K562 (cell line): ENCODE measurements around the gene SDCCAG8. TPM values are rescaled to one million over a fixed set of nuclear protein-coding genes. Genes with fewer than 3 reads are reported as not detected.

ENCODE experiments used
- CREB1 ChIP-seq, 2 experiments: sonication (generic) in 1 of 2; formaldehyde crosslinking in 1 of 2; IDR thresholded peaks; 2 replicates each; pipeline versions ENCODE4 v1.6.1 to v1.8.0; 2012 to 2022; ENCODE audit warnings: inconsistent platforms in 1 of 2, mild to moderate bottlenecking in 1 of 2, missing genetic modification reagents in 1 of 2, moderate library complexity in 1 of 2
- FOSL1 ChIP-seq: fragments of 200-800 bp; sonication (Bioruptor generic); conservative IDR thresholded peaks from 2 replicates; pipeline ENCODE4 v1.6.1; 2016; ENCODE audit warnings: missing genetic modification characterization, missing compliant biosample characterization
- HMG20A ChIP-seq: fragments of 450-650 bp; formaldehyde crosslinking; conservative IDR thresholded peaks from 2 replicates; pipeline ENCODE4 v1.4.0; 2020; ENCODE audit warnings: mild to moderate bottlenecking, mixed read lengths
- JUNB ChIP-seq: fragments of 450-650 bp; formaldehyde crosslinking; conservative IDR thresholded peaks from 2 replicates; pipeline ENCODE4 v1.4.0; 2020; ENCODE audit warnings: mild to moderate bottlenecking
- MGA ChIP-seq: fragments of 450-650 bp; IDR thresholded peaks from 2 replicates; pipeline ENCODE4 v1.6.1; 2016; ENCODE audit warnings: mild to moderate bottlenecking, moderate library complexity
- PATZ1 ChIP-seq: fragments of 250-450 bp; sonication (Bioruptor Pico); IDR thresholded peaks from 2 replicates; pipeline ENCODE4 v1.5.0; 2020; ENCODE audit warnings: mild to moderate bottlenecking, borderline replicate concordance
- USF2 ChIP-seq: sonication (generic); formaldehyde crosslinking; IDR thresholded peaks from 2 replicates; pipeline ENCODE4 v1.5.0; 2020; ENCODE audit warnings: missing genetic modification reagents
- polyA plus RNA-seq, 8 experiments: library from polyadenylated mRNA; depleted of rRNA in 4 of 8; stranded (reverse) in 5 of 8; unstranded in 3 of 8; fragments of >200 nt; fragmentation: Nextera tagmentation in 2 of 8; fragmentation: Illumina TruSeq in 1 of 8; extraction: Ambion mirVana in 2 of 8; extraction: Trizol in 1 of 8; gene quantifications; 2 replicates each; pipeline versions ENCODE4 v1.2.1 to v1.2.3, GENCODE V29; 2011 to 2014; ENCODE audit warnings: inconsistent platforms in 1 of 8, missing spikeins in 1 of 8
- total RNA-seq, 7 experiments: library from RNA; depleted of rRNA in 6 of 7; stranded (reverse); fragments of >200 nt in 6 of 7; fragmentation: Illumina TruSeq in 2 of 7; extraction: Trizol in 2 of 7; gene quantifications; 2 replicates each; pipeline versions ENCODE4 v1.2.1 to v1.2.3, GENCODE V29; 2011 to 2021; ENCODE audit warnings: low replicate concordance in 1 of 7
- TF ChIP-seq, protein P1 (sequence below): fragments of 450-650 bp; IDR thresholded peaks from 2 replicates; pipeline ENCODE4 v1.7.1; 2018; ENCODE audit warnings: mild to moderate bottlenecking, low read depth; ENCODE audit not compliant: partially characterized antibody

The SDCCAG8 gene
- total and polyA plus RNA-seq, 9 of the 15 experiments (the other 6 are each of a cell fraction or from before 2014, with no cell fraction given) = 17.9 to 36.7 (median 25.4) TPM

- peak; percentile 41; the same call in 1 of the 2 replicates for TF ChIP-seq MGA
- TF ChIP-seq PATZ1 = no peak
- TF ChIP-seq, protein P1, sequence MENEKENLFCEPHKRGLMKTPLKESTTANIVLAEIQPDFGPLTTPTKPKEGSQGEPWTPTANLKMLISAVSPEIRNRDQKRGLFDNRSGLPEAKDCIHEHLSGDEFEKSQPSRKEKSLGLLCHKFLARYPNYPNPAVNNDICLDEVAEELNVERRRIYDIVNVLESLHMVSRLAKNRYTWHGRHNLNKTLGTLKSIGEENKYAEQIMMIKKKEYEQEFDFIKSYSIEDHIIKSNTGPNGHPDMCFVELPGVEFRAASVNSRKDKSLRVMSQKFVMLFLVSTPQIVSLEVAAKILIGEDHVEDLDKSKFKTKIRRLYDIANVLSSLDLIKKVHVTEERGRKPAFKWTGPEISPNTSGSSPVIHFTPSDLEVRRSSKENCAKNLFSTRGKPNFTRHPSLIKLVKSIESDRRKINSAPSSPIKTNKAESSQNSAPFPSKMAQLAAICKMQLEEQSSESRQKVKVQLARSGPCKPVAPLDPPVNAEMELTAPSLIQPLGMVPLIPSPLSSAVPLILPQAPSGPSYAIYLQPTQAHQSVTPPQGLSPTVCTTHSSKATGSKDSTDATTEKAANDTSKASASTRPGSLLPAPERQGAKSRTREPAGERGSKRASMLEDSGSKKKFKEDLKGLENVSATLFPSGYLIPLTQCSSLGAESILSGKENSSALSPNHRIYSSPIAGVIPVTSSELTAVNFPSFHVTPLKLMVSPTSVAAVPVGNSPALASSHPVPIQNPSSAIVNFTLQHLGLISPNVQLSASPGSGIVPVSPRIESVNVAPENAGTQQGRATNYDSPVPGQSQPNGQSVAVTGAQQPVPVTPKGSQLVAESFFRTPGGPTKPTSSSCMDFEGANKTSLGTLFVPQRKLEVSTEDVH = no peak
- TF ChIP-seq HMG20A = no peak
- no peak for TF ChIP-seq CREB1 (IDR thresholded peaks at IDR 0.05)
- no peak for TF ChIP-seq CREB1 (CRISPR knock-in tag; IDR thresholded peaks at IDR 0.05)
- no peak for TF ChIP-seq USF2
- TF ChIP-seq JUNB (CRISPR knock-in tag) = no peak
- TF ChIP-seq FOSL1 (tag) = peak; percentile 90
Measured at GRCh38 chr1:243267914-243268653, 12.2 kb downstream of the SDCCAG8 start (continued).
